Adrenal gland (tissue), 19 donors: ENCODE results near the gene WDR35. TPM values are rescaled to one million over a fixed set of nuclear protein-coding genes. Genes with fewer than 3 reads are reported as not detected.

Source experiments
- DNase-seq, 7 donors: peaks; one replicate each; pipeline ENCODE4 v3.0.0-alpha.2; 2019 to 2020
- H3K27ac ChIP-seq, 5 donors: fragments of 200-600 bp; sonication (generic) in 4 of 5; 1 replicate in 3 of 5; 2 replicates in 2 of 5; pipeline versions ENCODE4 v1.5.1 to v1.8.0; 2016 to 2020; ENCODE audit warnings: mild to moderate bottlenecking in 1 of 5
- H3K27me3 ChIP-seq: fragments of 200-600 bp; 2 replicates; pipeline ENCODE4 v1.8.0; 2021
- H3K36me3 ChIP-seq, 2 donors: fragments of 200-600 bp; replicated peaks in 1 of 2; 1 replicate in 1 of 2; 2 replicates in 1 of 2; pipeline versions ENCODE4 v1.5.1 to v1.8.0; 2018 to 2022
- H3K4me1 ChIP-seq, 2 donors: fragments of 200-600 bp; replicated peaks in 1 of 2; 1 replicate in 1 of 2; 2 replicates in 1 of 2; pipeline versions ENCODE4 v1.5.1 to v1.8.0; 2018 to 2021
- H3K4me3 ChIP-seq, 4 donors: fragments of 200-600 bp; sonication (generic) in 3 of 4; one replicate each; pipeline ENCODE4 v1.5.1; 2016 to 2018
- H3K9me3 ChIP-seq, 3 donors: fragments of 200-600 bp; sonication (generic) in 1 of 3; replicated peaks in 1 of 3; 1 replicate in 2 of 3; 2 replicates in 1 of 3; pipeline versions ENCODE4 v1.5.1 to v1.8.0; 2016 to 2021
- CTCF ChIP-seq, 6 experiments: fragments of 450-650 bp in 4 of 6; fragments of 200-600 bp in 2 of 6; sonication (generic) in 1 of 6; IDR thresholded peaks; 1 replicate in 5 of 6; 2 replicates in 1 of 6; pipeline versions ENCODE4 v1.5.1 to v1.8.0; 2016 to 2021; ENCODE audit warnings: antibody characterized with exemption in 6 of 6, mild to moderate bottlenecking in 2 of 6, moderate library complexity in 1 of 6
- POLR2A ChIP-seq, 2 donors: fragments of 450-650 bp; IDR thresholded peaks; one replicate each; pipeline ENCODE4 v1.6.1; 2017; ENCODE audit warnings: antibody characterized with exemption in 2 of 2, mild to moderate bottlenecking in 2 of 2, moderate library complexity in 1 of 2
- WGBS, 4 donors: extraction: QIAGEN DNeasy Blood & Tissue Kit in 2 of 4; methylation state at CpG; one replicate each; pipeline versions ENCODE4 v1.1.5 to v1.1.7; 2013 to 2017; 5-methylcytosine and 5-hydroxymethylcytosine counted together
- intact Hi-C, 2 donors: fragments of 100-400 bp; cut with DNase I; formaldehyde crosslinking; loops; one replicate each; pipeline versions ENCODE4 v1.14.1 to v1.15.0; 2022 to 2023
- long read RNA-seq, 10 donors: library from polyadenylated mRNA in 3 of 10; unstranded in 2 of 10; stranded (forward) in 1 of 10; transcript quantifications; one replicate each; pipeline ENCODE4 v2.0.0 and lab custom pipeline, GENCODE V29; 2021 to 2026
- polyA plus RNA-seq, 3 donors: library from polyadenylated mRNA; stranded (reverse); fragments of 200-250 nt in 2 of 3; fragments of 350-450 nt in 1 of 3; fragmentation: Illumina TruSeq in 1 of 3; extraction: RNeasy Lipid Tissue Mini Kit (QIAGEN cat#74804) in 1 of 3; gene quantifications; one replicate each; pipeline ENCODE4 v1.2.3, GENCODE V29; 2013 to 2014
- total RNA-seq, 9 donors: library from RNA; depleted of rRNA in 4 of 9; stranded (reverse); fragments of >200 nt in 4 of 9; fragments of 120-200 nt in 1 of 9; fragmentation: NEBNext Ultra II Directional in 1 of 9; extraction: Animal tissue kit (Norgen Biotek cat#: 25700) in 1 of 9; gene quantifications; one replicate each; pipeline versions ENCODE4 v1.1.0 to v1.2.4, GENCODE V29; 2013 to 2023
- donor health status: healthy with polysubstance abuse.
- donor health status: Bipolar disorder and iron deficiency.
- donor health status: DM: yes; HTN: yes; CAD: no.
- donor health status: DM: no; HTN: no; CAD: no.
- donor health status: DM: no; HTN: no; CAD: no.
- donor health status: DM: yes; HTN: yes; CAD: no.

The WDR35 gene
- total RNA-seq (10 to 100 TPM in 5 of 9 donors, 1 to 10 TPM in 4; 5.0 to 14.4 (median 10.0) TPM), polyA plus RNA-seq (10 to 100 TPM in 1 of 3 donors, 1 to 10 TPM in 2; 3.7 to 12.1 (median 5.4) TPM)
- long read RNA-seq, donor 1 = 0 reads
- long read RNA-seq, donor 2 = 0 reads
- long read RNA-seq, donor 3 = 0 reads
- long read RNA-seq, donor 4, partial matches to known transcripts = 3 of 6 reads
- long read RNA-seq, donor 4, other reads (novel, unspliced or antisense) = 3 of 6 reads
- long read RNA-seq, donor 5, full-length matches to known transcripts = 3 of 7 reads
- long read RNA-seq, donor 5, partial matches to known transcripts = 2 of 7 reads
- long read RNA-seq, donor 5, other reads (novel, unspliced or antisense) = 2 of 7 reads
- long read RNA-seq, donor 6, partial matches to known transcripts = 2 of 2 reads
- long read RNA-seq, donor 6, other reads (novel, unspliced or antisense) = 0 of 2 reads
- long read RNA-seq, donor 7 = 0 reads
- long read RNA-seq, donor 8 = 0 reads
- long read RNA-seq, donor 9 = 0 reads
- long read RNA-seq, donor 10 = 0 reads

GRCh38 chr2:19989667-19990415 lies at the start of gene WDR35:
Gene WDR35 (minus strand): TSS chr2:19990105. CDS start chr2:19990015, 90 bp downstream.
- Histone ChIP-seq H3K27ac (peak within 1 kb of the TSS in 3 of 5 donors; percentile 22 to 61 (median 29)), H3K36me3 (no peaks in the 10 kb centered on the region), H3K9me3 (no peaks in the 10 kb centered on the region), H3K4me1 (peaks cover 6 to 17% of the 10 kb centered on the region in 2 donors), H3K4me3 (peak within 1 kb of the TSS; percentile 27 to 84 (median 68)), H3K27me3 (no peaks in the 10 kb centered on the region)
- WGBS, 4 donors = 0 to 1% (median 0%) methylated on average over 12 to 70 of the region's 70 CpGs
- TF ChIP-seq POLR2A (IDR thresholded peaks at IDR 0.05) = peak; percentile 20 to 65
- peak in 1 of 6 experiments; percentile 5 for TF ChIP-seq CTCF (IDR thresholded peaks at IDR 0.05)
- peak; percentile 88 to 96 (median 94) for DNase-seq
- intact Hi-C loops = no loop called here

GRCh38 chr2:20037660-20038059 lies 47.8 kb upstream of the WDR35 start:
- no peak overlapping the region for H3K27ac ChIP-seq
- TF ChIP-seq CTCF (IDR thresholded peaks at IDR 0.05) (no peak), POLR2A (IDR thresholded peaks at IDR 0.05) (no peak)

GRCh38 chr2:20035955-20036666 lies 46.2 kb upstream of the WDR35 start:
- peak in 1 of 7 donors; percentile 29 for DNase-seq
- peaks cover 0 to 89% of the 10 kb centered on the region in 2 donors for H3K36me3 ChIP-seq
- WGBS, 4 donors = 60 to 84% (median 78%) methylated on average over 4 of the region's 4 CpGs
- H3K4me1 ChIP-seq = peaks cover 0 to 10% of the 10 kb centered on the region in 2 donors
- peak overlapping the region in 2 of 5 donors; percentile 9 to 20 for H3K27ac ChIP-seq
- intact Hi-C loops = no loop called here
- H3K4me3 ChIP-seq = no peak overlapping the region
- H3K9me3 ChIP-seq = no peaks in the 10 kb centered on the region
- H3K27me3 ChIP-seq = no peaks in the 10 kb centered on the region
- no peak for TF ChIP-seq POLR2A (IDR thresholded peaks at IDR 0.05)
- TF ChIP-seq CTCF (IDR thresholded peaks at IDR 0.05) = no peak

More at GRCh38 chr2:20037660-20038059, 47.8 kb upstream of the WDR35 start:
- peaks cover 0 to 74% of the 10 kb centered on the region in 2 donors for H3K36me3 ChIP-seq
- WGBS, 4 donors = 37 to 60% (median 45%) methylated on average over 2 of the region's 2 CpGs
- DNase-seq = no peak
- no peaks in the 10 kb centered on the region for H3K9me3 ChIP-seq
- intact Hi-C loops = no loop called here
- H3K4me1 ChIP-seq = peaks cover 0 to 14% of the 10 kb centered on the region in 2 donors
- H3K27me3 ChIP-seq = no peaks in the 10 kb centered on the region
- no peak overlapping the region for H3K4me3 ChIP-seq
